Metanephros (tissue), 1 donor: ENCODE results near the gene PLCL2. TPM values are rescaled to one million over a fixed set of nuclear protein-coding genes. Genes with fewer than 3 reads are reported as not detected.

Experiments used
- total RNA-seq: library from RNA; depleted of rRNA; stranded (reverse); fragments of >200 nt; gene quantifications from one replicate; pipeline ENCODE4 v1.2.3, GENCODE V29; 2014

PLCL2 gene
- 37.5 TPM for total RNA-seq

DNA sequence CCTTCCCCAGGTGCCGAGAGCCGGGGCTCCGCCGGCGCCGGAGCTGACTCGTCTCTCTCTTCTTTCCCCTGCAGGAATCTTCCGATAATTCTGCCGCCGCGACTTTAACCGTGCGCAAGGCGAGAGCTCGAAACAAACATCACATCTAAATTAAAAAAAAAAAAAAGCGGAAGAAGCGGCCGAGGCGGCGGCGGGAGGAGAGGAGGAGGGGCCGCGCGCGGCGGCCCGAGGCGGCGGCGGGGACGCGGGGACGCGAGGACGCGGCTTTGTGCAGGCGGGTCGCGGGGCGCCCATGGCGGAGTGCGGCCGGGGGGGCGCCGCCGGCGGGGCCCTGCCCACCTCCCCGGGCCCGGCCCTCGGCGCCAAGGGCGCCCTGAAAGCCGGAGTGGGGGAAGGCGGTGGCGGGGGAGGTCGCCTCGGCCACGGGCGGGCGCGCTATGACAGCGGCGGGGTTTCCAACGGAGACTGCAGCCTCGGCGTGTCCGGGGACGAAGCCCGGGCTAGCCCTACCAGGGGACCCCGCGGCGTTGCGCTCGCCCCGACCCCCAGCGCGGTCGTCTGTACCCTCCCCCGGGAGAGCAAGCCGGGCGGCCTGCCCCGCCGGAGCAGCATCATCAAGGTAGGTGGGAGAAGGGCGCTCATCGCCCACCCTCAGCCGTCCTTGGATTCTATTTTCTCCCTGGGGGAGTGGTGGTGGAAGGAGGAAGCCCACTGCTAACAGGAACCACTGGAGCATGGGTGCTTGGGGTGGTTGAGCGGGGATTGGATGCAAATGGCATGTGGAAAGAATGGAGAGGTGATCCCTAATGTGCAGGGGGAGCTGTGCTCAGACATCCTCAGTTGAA lies at the start of gene PLCL2:
PLCL2 (plus strand) TSS at position 208 of the 845 bp plus-strand sequence; CDS start at position 293, 85 bp downstream.

